ENCODE data around the gene CELF5. TPM values are rescaled to one million over a fixed set of nuclear protein-coding genes. Genes with fewer than 3 reads are reported as not detected.

The CELF5 gene
- total RNA-seq, 2 donors from 2014 or later: 0.59 TPM; not detected in 1

Other genes with a start within 250 kb of the CELF5 start
- gene TLE6, start 247.1 kb upstream of the CELF5 start, total RNA-seq: 1 to 10 TPM in 1 of 2 donors, under 1 TPM in 1; 0.45 to 1.8 TPM
- 1 to 10 TPM; 1.3 to 3.2 TPM for gene TLE2, start 195.4 kb upstream of the CELF5 start, total RNA-seq
- 100 to 1,000 TPM; 242 to 309 TPM for gene TLE5, start 162.2 kb upstream of the CELF5 start, total RNA-seq
- 1 to 10 TPM in 1 of 2 donors, under 1 TPM in 1; 1.00 to 1.3 TPM for gene GNA11, start 130.3 kb upstream of the CELF5 start, total RNA-seq
- gene GNA15, start 88.6 kb upstream of the CELF5 start, total RNA-seq: 10 to 100 TPM; 22.2 to 33.3 TPM
- 10 to 100 TPM; 33.5 to 47.0 TPM for gene S1PR4, start 45.9 kb upstream of the CELF5 start, total RNA-seq
- gene NCLN, start 38.7 kb upstream of the CELF5 start, total RNA-seq: 100 to 1,000 TPM in 1 of 2 donors, 10 to 100 TPM in 1; 84.4 to 196 TPM
- 10 to 100 TPM; 21.4 to 41.7 TPM for gene NFIC, start 141.9 kb downstream of the CELF5 start, total RNA-seq

Measured in natural killer cell treated with Interleukin-12 subunit alpha and Interleukin-12 subunit beta and Interleukin-15 and Interleukin-18, amount 100 ng/mL, for 72 hours (primary cell).